ENCODE measurements around the gene OSTF1.
A peak's percentile ranks its signal among the peaks of the same experiment; 100 is the strongest.

DNA sequence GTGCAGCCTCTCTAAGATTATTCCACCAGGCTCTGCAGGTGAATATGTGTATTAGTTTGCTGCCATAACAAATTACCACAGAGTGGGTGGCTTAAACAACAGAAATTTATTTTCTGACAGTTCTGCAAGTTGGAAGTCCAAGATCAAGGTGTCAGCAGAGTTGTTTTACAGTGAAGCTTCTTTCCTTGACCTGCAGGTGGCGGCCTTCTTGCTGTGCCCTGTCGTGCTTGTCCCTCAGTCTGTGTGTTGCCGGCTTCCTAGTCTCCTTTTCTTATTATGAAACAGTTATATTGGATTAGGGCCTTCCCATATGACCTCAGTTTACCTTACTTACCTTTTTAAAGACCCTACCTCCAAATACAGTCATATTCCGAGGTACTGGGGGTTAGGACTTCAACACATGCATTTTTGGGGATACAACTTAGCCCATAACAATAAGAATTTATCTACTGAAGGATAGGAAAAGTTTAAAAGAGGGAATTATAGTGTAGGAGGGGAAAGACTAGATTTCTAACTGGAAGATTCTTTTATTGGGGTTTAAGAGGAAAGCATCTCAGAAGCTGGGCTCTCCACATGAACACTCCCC, 97.4 kb downstream of the OSTF1 start:
- TF ChIP-seq, protein P1, sequence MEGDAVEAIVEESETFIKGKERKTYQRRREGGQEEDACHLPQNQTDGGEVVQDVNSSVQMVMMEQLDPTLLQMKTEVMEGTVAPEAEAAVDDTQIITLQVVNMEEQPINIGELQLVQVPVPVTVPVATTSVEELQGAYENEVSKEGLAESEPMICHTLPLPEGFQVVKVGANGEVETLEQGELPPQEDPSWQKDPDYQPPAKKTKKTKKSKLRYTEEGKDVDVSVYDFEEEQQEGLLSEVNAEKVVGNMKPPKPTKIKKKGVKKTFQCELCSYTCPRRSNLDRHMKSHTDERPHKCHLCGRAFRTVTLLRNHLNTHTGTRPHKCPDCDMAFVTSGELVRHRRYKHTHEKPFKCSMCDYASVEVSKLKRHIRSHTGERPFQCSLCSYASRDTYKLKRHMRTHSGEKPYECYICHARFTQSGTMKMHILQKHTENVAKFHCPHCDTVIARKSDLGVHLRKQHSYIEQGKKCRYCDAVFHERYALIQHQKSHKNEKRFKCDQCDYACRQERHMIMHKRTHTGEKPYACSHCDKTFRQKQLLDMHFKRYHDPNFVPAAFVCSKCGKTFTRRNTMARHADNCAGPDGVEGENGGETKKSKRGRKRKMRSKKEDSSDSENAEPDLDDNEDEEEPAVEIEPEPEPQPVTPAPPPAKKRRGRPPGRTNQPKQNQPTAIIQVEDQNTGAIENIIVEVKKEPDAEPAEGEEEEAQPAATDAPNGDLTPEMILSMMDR (IDR thresholded peaks at IDR 0.05; ENCODE audit: low read depth, low read length) = peak; percentile 68
- TF ChIP-seq POLR2A (IDR thresholded peaks at IDR 0.05; ENCODE audit: extremely low read depth, insufficient read length) (no peak), MYC (IDR thresholded peaks at IDR 0.05; ENCODE audit: low read depth, low read length) (no peak)
- TF ChIP-seq, protein P2, sequence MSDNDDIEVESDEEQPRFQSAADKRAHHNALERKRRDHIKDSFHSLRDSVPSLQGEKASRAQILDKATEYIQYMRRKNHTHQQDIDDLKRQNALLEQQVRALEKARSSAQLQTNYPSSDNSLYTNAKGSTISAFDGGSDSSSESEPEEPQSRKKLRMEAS (IDR thresholded peaks at IDR 0.05; ENCODE audit: low read depth, low read length) = no peak

Data from NB4 (cell line).